Keratinocyte (primary cell): ENCODE data around the gene NUP133. TPM values are rescaled to one million over a fixed set of nuclear protein-coding genes. Genes with fewer than 3 reads are reported as not detected.

Experiments used
- DNase-seq: peaks from one replicate; pipeline ENCODE4 v3.0.0-alpha.2; 2011; ENCODE audit warnings: low read depth, missing footprints, low spot score
- FAIRE-seq: peaks from 2 replicates; lab custom pipeline; 2011; peaks lifted over from hg19 to GRCh38; lab: Jason Lieb, UNC
- H2AFZ ChIP-seq: 2 replicates; pipeline ENCODE4 v1.6.0; 2012; ENCODE audit warnings: low read length, control low read depth, inconsistent platforms; ENCODE audit not compliant: control insufficient read depth
- H3K27ac ChIP-seq: 2 replicates; pipeline ENCODE4 v1.5.1; 2011; ENCODE audit warnings: low read length; ENCODE audit not compliant: control insufficient read depth, insufficient read depth
- H3K27me3 ChIP-seq: 3 replicates; pipeline ENCODE4 v1.6.0; 2011; ENCODE audit warnings: low read length; ENCODE audit not compliant: control insufficient read depth, insufficient read depth; ENCODE audit errors: extremely low read depth
- H3K36me3 ChIP-seq, 2 experiments: 2 replicates in 1 of 2; 3 replicates in 1 of 2; pipeline ENCODE4 v1.5.1; 2011; ENCODE audit warnings: low read length in 2 of 2, mild to moderate bottlenecking in 1 of 2; ENCODE audit not compliant: control insufficient read depth in 2 of 2, insufficient read depth in 2 of 2; ENCODE audit errors: extremely low read depth in 1 of 2
- H3K4me1 ChIP-seq: 3 replicates; pipeline ENCODE4 v1.5.1; 2011; ENCODE audit warnings: low read length; ENCODE audit not compliant: control insufficient read depth, insufficient read depth; ENCODE audit errors: extremely low read depth
- H3K4me2 ChIP-seq: 3 replicates; pipeline ENCODE4 v1.6.0; 2011; ENCODE audit warnings: low read depth, low read length; ENCODE audit not compliant: control insufficient read depth, insufficient read depth; ENCODE audit errors: extremely low read depth
- H3K4me3 ChIP-seq, 3 experiments: fragments of 200-600 bp in 1 of 3; sonication (generic) in 1 of 3; 2 replicates in 2 of 3; 3 replicates in 1 of 3; pipeline ENCODE4 v1.5.1; 2011 to 2016; ENCODE audit warnings: low read length in 3 of 3, mild to moderate bottlenecking in 3 of 3, control low read depth in 2 of 3, inconsistent platforms in 1 of 3, low read depth in 1 of 3, mixed read lengths in 1 of 3, mixed run types in 1 of 3, moderate library complexity in 1 of 3; ENCODE audit not compliant: control insufficient read depth in 2 of 3, insufficient read depth in 2 of 3; ENCODE audit errors: extremely low read depth in 1 of 3
- H3K79me2 ChIP-seq: 2 replicates; pipeline ENCODE4 v1.6.0; 2012; ENCODE audit warnings: low read length; ENCODE audit not compliant: control insufficient read depth, insufficient read depth
- H3K9ac ChIP-seq: 3 replicates; pipeline ENCODE4 v1.6.0; 2011; ENCODE audit warnings: low read length; ENCODE audit not compliant: control insufficient read depth, insufficient read depth; ENCODE audit errors: extremely low read depth
- H3K9me1 ChIP-seq: 3 replicates; pipeline ENCODE4 v1.6.0; 2011; ENCODE audit warnings: low read length; ENCODE audit not compliant: control insufficient read depth, insufficient read depth; ENCODE audit errors: extremely low read depth
- H3K9me3 ChIP-seq: 2 replicates; pipeline ENCODE4 v1.5.1; 2012; ENCODE audit warnings: low read depth, low read length; ENCODE audit not compliant: control insufficient read depth
- H4K20me1 ChIP-seq: 3 replicates; pipeline ENCODE4 v1.6.0; 2011; ENCODE audit warnings: low read length; ENCODE audit not compliant: control insufficient read depth, insufficient read depth; ENCODE audit errors: extremely low read depth
- EZH2 ChIP-seq: IDR thresholded peaks from one replicate; pipeline ENCODE4 v1.6.1; 2012; ENCODE audit warnings: inconsistent platforms, mild to moderate bottlenecking, low read length, moderate library complexity
- dilution Hi-C: fragments of 300-500 bp; cut with MboI; formaldehyde crosslinking; loops from one replicate; pipeline ENCODE4 v1.7.0; 2020; ENCODE audit warnings: low sequenced_read_pairs; ENCODE audit not compliant: extremely low pct_ligation_motif_present
- polyA plus RNA-seq, 5 experiments: library from polyadenylated mRNA; depleted of rRNA in 3 of 5; stranded (reverse) in 3 of 5; stranded (forward) in 1 of 5; unstranded in 1 of 5; fragments of >200 nt; gene quantifications; 1 replicate in 1 of 5; 2 replicates in 3 of 5; 3 replicates in 1 of 5; pipeline versions ENCODE4 v1.2.1 to v1.2.3, GENCODE V29; 2011 to 2012; ENCODE audit warnings: missing spikeins in 2 of 5, low read depth in 1 of 5, low replicate concordance in 1 of 5
- TF ChIP-seq, protein P1 (sequence below), 3 experiments: IDR thresholded peaks in 1 of 3; conservative IDR thresholded peaks in 1 of 3; optimal IDR thresholded peaks in 1 of 3; 2 replicates in 2 of 3; 3 replicates in 1 of 3; pipeline versions ENCODE3 to v1.5.1; 2011; ENCODE audit warnings: low read length in 3 of 3, mild to moderate bottlenecking in 3 of 3, moderate library complexity in 2 of 3, control low read depth in 1 of 3, inconsistent platforms in 1 of 3; ENCODE audit not compliant: insufficient read depth in 2 of 3; ENCODE audit errors: extremely low read depth in 1 of 3

NUP133 gene
- polyA plus RNA-seq, 1 donor (not counting 4 experiments of a cell fraction or from before 2014, with no cell fraction given): 25.2 TPM

DNA sequence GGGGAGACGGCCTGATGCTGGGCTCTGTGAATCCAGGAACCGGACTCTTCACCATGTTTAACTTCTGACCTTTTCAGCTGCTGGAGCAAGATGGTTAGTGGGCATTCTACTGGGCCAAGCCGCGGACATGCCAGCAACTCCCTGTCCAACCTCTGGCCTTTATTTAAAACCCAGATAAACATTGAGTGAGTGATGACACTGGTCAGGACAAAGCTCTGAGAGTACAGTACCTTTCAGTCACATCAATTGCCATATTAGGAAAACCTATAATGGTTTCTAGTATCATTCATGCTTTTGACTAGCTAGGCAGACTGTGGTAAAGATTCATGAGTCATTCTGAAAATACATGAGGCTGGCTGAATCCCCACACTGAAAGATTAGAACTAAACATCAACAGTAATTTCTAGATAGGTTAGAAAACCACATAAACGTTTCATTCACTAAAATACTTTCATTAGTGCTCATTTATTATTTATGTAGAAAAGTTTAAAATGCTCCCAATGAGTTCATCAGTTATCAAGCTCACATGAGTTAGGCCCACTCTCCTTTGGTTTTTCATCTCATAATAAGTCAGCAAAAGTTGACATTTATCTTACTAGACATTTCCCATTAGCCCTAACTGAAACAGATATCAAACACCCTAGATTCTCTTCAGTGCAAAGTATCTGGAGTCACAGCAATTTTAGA, 67.1 kb downstream of the NUP133 start:
- dilution Hi-C loops: loop anchor here (10.0 kb wide), 1 partner anchor 96 kb away; the partner anchor contains the start of gene CCSAP

GRCh38 chr1:229438021-229438420, 70.1 kb downstream of the NUP133 start:
- Histone ChIP-seq H3K79me2 (no peaks in the 10 kb centered on the region), H2AFZ (no peak overlapping the region), H3K9ac (no peak overlapping the region), H3K4me3 (no peak overlapping the region), H3K27me3 (peaks cover 30% of the 10 kb centered on the region), H4K20me1 (no peaks in the 10 kb centered on the region), H3K27ac (no peak overlapping the region), H3K36me3 (peaks cover 5 to 9% of the 10 kb centered on the region in 2 experiments), H3K4me2 (no peak overlapping the region), H3K4me1 (no peaks in the 10 kb centered on the region), H3K9me3 (no peaks in the 10 kb centered on the region), H3K9me1 (no peaks in the 10 kb centered on the region)
- dilution Hi-C loops: no loop called here
- TF ChIP-seq, protein P1, sequence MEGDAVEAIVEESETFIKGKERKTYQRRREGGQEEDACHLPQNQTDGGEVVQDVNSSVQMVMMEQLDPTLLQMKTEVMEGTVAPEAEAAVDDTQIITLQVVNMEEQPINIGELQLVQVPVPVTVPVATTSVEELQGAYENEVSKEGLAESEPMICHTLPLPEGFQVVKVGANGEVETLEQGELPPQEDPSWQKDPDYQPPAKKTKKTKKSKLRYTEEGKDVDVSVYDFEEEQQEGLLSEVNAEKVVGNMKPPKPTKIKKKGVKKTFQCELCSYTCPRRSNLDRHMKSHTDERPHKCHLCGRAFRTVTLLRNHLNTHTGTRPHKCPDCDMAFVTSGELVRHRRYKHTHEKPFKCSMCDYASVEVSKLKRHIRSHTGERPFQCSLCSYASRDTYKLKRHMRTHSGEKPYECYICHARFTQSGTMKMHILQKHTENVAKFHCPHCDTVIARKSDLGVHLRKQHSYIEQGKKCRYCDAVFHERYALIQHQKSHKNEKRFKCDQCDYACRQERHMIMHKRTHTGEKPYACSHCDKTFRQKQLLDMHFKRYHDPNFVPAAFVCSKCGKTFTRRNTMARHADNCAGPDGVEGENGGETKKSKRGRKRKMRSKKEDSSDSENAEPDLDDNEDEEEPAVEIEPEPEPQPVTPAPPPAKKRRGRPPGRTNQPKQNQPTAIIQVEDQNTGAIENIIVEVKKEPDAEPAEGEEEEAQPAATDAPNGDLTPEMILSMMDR (optimal IDR thresholded peaks at IDR 0.05 in 1 of 3, IDR thresholded peaks at IDR 0.05 in 1 of 3, conservative IDR thresholded peaks at IDR 0.05 in 1 of 3; ENCODE audit: extremely low read depth in 1 of 3, insufficient read depth in 2 of 3, low read length in 3 of 3): no peak
- TF ChIP-seq EZH2: no peak
- DNase-seq (no peak), FAIRE-seq (no peak)

More for the DNA sequence above, 67.1 kb downstream of the NUP133 start:
- DNase-seq (no peak), FAIRE-seq (no peak)
- Histone ChIP-seq H3K4me1 (peaks cover 3% of the 10 kb centered on the region), H3K36me3 (peaks cover 6 to 9% of the 10 kb centered on the region in 2 experiments), H4K20me1 (no peaks in the 10 kb centered on the region), H3K4me3 (no peak overlapping the region), H3K27me3 (peaks cover 2% of the 10 kb centered on the region), H2AFZ (no peak overlapping the region), H3K4me2 (no peak overlapping the region), H3K9me3 (no peaks in the 10 kb centered on the region), H3K9ac (no peak overlapping the region), H3K79me2 (no peaks in the 10 kb centered on the region), H3K27ac (no peak overlapping the region), H3K9me1 (no peaks in the 10 kb centered on the region)
- TF ChIP-seq EZH2: no peak
- TF ChIP-seq, protein P1 (optimal IDR thresholded peaks at IDR 0.05 in 1 of 3, IDR thresholded peaks at IDR 0.05 in 1 of 3, conservative IDR thresholded peaks at IDR 0.05 in 1 of 3; ENCODE audit: extremely low read depth in 1 of 3, insufficient read depth in 2 of 3, low read length in 3 of 3): no peak
